Osteoblast (primary cell): ENCODE data around the gene RAPGEF3. TPM values are rescaled to one million over a fixed set of nuclear protein-coding genes. Genes with fewer than 3 reads are reported as not detected.

Experiments used
- DNase-seq: peaks from one replicate; pipeline ENCODE4 v3.0.0; 2011; ENCODE audit warnings: low spot score, mixed read lengths; ENCODE audit not compliant: insufficient read length; ENCODE audit errors: missing footprints
- H2AFZ ChIP-seq: 2 replicates; pipeline ENCODE4 v1.6.0; 2011; ENCODE audit warnings: mild to moderate bottlenecking, low read length
- H3K27ac ChIP-seq: 2 replicates; pipeline ENCODE4 v1.5.1; 2011; ENCODE audit warnings: mild to moderate bottlenecking, low read depth, low read length, moderate library complexity
- H3K27me3 ChIP-seq: 2 replicates; pipeline ENCODE4 v1.6.0; 2012; ENCODE audit warnings: mild to moderate bottlenecking, control low read depth, inconsistent platforms, low read length, moderate library complexity; ENCODE audit not compliant: insufficient read depth
- H3K36me3 ChIP-seq: 2 replicates; pipeline ENCODE4 v1.5.1; 2011; ENCODE audit warnings: mild to moderate bottlenecking, low read length, control low read depth, moderate library complexity; ENCODE audit not compliant: insufficient read depth
- H3K4me1 ChIP-seq: 2 replicates; pipeline ENCODE4 v1.5.1; 2011; ENCODE audit warnings: mild to moderate bottlenecking, low read length, control low read depth, moderate library complexity; ENCODE audit not compliant: insufficient read depth
- H3K4me2 ChIP-seq: 2 replicates; pipeline ENCODE4 v1.6.0; 2011; ENCODE audit warnings: mild to moderate bottlenecking, low read length; ENCODE audit not compliant: insufficient read depth
- H3K4me3 ChIP-seq: fragments of 200-600 bp; sonication (generic); 3 replicates; pipeline ENCODE4 v1.5.1; 2012; ENCODE audit warnings: mild to moderate bottlenecking, low read length, inconsistent platforms; ENCODE audit not compliant: insufficient read depth
- H3K79me2 ChIP-seq: 2 replicates; pipeline ENCODE4 v1.6.0; 2012; ENCODE audit warnings: mild to moderate bottlenecking, low read length, control low read depth, inconsistent platforms; ENCODE audit not compliant: insufficient read depth
- H3K9me3 ChIP-seq: 2 replicates; pipeline ENCODE4 v1.5.1; 2011; ENCODE audit warnings: low read depth, low read length, control low read depth
- H4K20me1 ChIP-seq: 2 replicates; pipeline ENCODE4 v1.6.0; 2012; ENCODE audit warnings: mild to moderate bottlenecking, low read length, control low read depth; ENCODE audit not compliant: insufficient read depth
- CTCF ChIP-seq: IDR thresholded peaks from 2 replicates; pipeline ENCODE4 v1.5.1; 2011; ENCODE audit warnings: mild to moderate bottlenecking, low read depth, low read length, moderate library complexity; ENCODE audit errors: extremely low read depth
- total RNA-seq: library from RNA; depleted of rRNA; stranded (reverse); fragments of >200 nt; gene quantifications from 2 replicates; pipeline ENCODE4 v1.2.3, GENCODE V29; 2012

RAPGEF3 gene
- total RNA-seq, 1 donor = 4.3 TPM

GRCh38 chr12:47757840-47758583, 668 bp downstream of the RAPGEF3 start:
- no peaks in the 10 kb centered on the region for H4K20me1 ChIP-seq
- H3K4me2 ChIP-seq = peak overlapping the region; percentile 92
- no peaks in the 10 kb centered on the region for H3K9me3 ChIP-seq
- no peaks in the 10 kb centered on the region for H3K27me3 ChIP-seq
- H3K27ac ChIP-seq = no peak overlapping the region
- DNase-seq = peak; percentile 87
- no peaks in the 10 kb centered on the region for H3K79me2 ChIP-seq
- no peaks in the 10 kb centered on the region for H3K36me3 ChIP-seq
- peak overlapping the region; percentile 84 for H3K4me3 ChIP-seq
- H2AFZ ChIP-seq = peak overlapping the region; percentile 96
- no peak for TF ChIP-seq CTCF
- H3K4me1 ChIP-seq = peaks cover 40% of the 10 kb centered on the region

DNA sequence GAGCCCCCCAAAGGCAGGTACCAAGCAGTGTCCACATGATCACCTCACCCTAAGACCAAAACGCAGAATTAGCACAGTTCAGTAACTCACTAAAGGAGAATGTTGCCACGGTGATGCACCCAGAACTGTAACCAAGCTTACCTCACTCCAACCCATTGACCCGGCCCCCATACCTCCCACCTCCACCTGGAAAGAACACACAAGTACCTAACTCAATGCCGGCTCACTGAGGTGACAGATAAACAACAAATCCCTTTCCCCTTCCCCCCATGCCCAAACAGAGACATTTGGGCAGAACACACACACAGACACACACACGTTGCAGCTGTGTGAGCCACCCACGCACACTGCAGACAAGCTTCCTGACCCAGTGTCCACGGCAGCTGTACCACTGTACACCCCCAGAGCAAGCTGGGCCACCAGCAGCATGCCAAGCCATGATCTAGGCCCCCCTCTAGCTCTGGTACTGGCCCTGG, 1.3 kb downstream of the RAPGEF3 start:
- peak overlapping the region; percentile 84 for H3K4me3 ChIP-seq
- TF ChIP-seq CTCF = no peak
- H3K27me3 ChIP-seq = no peaks in the 10 kb centered on the region
- H4K20me1 ChIP-seq = no peaks in the 10 kb centered on the region
- H3K4me2 ChIP-seq = peak overlapping the region; percentile 92
- peaks cover 46% of the 10 kb centered on the region for H3K4me1 ChIP-seq
- no peaks in the 10 kb centered on the region for H3K36me3 ChIP-seq
- no peaks in the 10 kb centered on the region for H3K9me3 ChIP-seq
- no peak overlapping the region for H2AFZ ChIP-seq
- no peak overlapping the region for H3K27ac ChIP-seq
- no peak for DNase-seq
- H3K79me2 ChIP-seq = no peaks in the 10 kb centered on the region

GRCh38 chr12:47755655-47756562, 2.8 kb downstream of the RAPGEF3 start:
- H3K27me3 ChIP-seq = no peaks in the 10 kb centered on the region
- no peak overlapping the region for H2AFZ ChIP-seq
- no peak overlapping the region for H3K4me2 ChIP-seq
- H3K9me3 ChIP-seq = no peaks in the 10 kb centered on the region
- no peak for TF ChIP-seq CTCF
- no peaks in the 10 kb centered on the region for H3K36me3 ChIP-seq
- no peak overlapping the region for H3K27ac ChIP-seq
- DNase-seq = peak; percentile 17
- no peaks in the 10 kb centered on the region for H4K20me1 ChIP-seq
- H3K79me2 ChIP-seq = no peaks in the 10 kb centered on the region
- peaks cover 49% of the 10 kb centered on the region for H3K4me1 ChIP-seq
- H3K4me3 ChIP-seq = no peak overlapping the region

DNA sequence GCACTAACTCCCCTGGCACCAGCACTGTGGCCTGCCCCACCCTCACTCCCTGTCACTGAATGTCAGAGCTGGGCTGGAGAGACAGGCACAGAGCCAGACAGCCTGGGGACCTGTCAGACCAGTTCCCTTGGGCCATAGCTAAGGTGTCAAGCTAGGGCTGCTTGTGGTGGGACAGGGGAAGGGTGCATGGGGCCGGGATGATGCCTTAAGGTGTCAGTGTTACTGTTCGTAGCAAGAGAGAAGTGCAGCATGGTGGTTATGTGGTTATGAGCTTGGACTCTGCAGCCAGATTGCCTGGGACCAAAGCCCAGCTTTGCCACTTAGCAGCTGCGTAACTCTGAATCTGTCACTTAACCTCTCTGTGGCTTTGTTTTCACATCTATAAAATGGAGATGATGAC, 3.8 kb downstream of the RAPGEF3 start:
- Histone ChIP-seq H3K4me1 (peaks cover 49% of the 10 kb centered on the region), H3K9me3 (no peaks in the 10 kb centered on the region), H2AFZ (no peak overlapping the region), H3K4me2 (no peak overlapping the region), H3K27ac (no peak overlapping the region), H3K79me2 (no peaks in the 10 kb centered on the region), H3K4me3 (no peak overlapping the region), H3K27me3 (no peaks in the 10 kb centered on the region), H3K36me3 (no peaks in the 10 kb centered on the region), H4K20me1 (no peaks in the 10 kb centered on the region)
- TF ChIP-seq CTCF = no peak
- peak; percentile 39 for DNase-seq
